GM12878 (cell line): ENCODE results near the gene C9orf50. TPM values are rescaled to one million over a fixed set of nuclear protein-coding genes. Genes with fewer than 3 reads are reported as not detected.

Experiments
- ATAC-seq: fragments of 200-7000 bp; cut with Tn5 transposase; 3 replicates; pipeline ENCODE4 v1.9.1; 2020; ENCODE audit warnings: mild to moderate bottlenecking, moderate library complexity
- BruUV-seq: library from RNA; stranded (reverse); fragments of 400-500 nt; replicated peaks from 2 replicates; lab custom pipeline; 2021; lab: Mats Ljungman, UMichigan
- CTCF ChIA-PET: fragments of 300-600 bp; sonication (Branson Sonifier 250); formaldehyde crosslinking; extraction: SDS; loops from one replicate; lab custom pipeline; 2021; ENCODE audit warnings: inconsistent platforms; lab: Yijun Ruan, JAX
- POLR2A ChIA-PET: fragments of 350-600 bp; formaldehyde crosslinking; extraction: SDS; loops from one replicate; lab custom pipeline; 2021; ENCODE audit warnings: inconsistent platforms; lab: Charles Lee
- RAD21 ChIA-PET: fragments of 300-600 bp; sonication (Branson Sonifier 250); formaldehyde crosslinking; loops from one replicate; lab custom pipeline; 2023; ENCODE audit warnings: antibody characterized with exemption; ENCODE audit not compliant: unreplicated experiment; lab: Charles Lee
- SMC1A ChIA-PET: fragments of 300-600 bp; sonication (Branson Sonifier 250); formaldehyde crosslinking; loops from one replicate; lab custom pipeline; 2023; ENCODE audit not compliant: unreplicated experiment, uncharacterized antibody; lab: Charles Lee
- DNase-seq: peaks from one replicate; pipeline ENCODE4 v3.0.0-alpha.2; 2011; ENCODE audit warnings: low read depth, low spot score
- FAIRE-seq: peaks from 3 replicates; lab custom pipeline; 2011; peaks lifted over from hg19 to GRCh38; lab: Jason Lieb, UNC
- H2AFZ ChIP-seq: 2 replicates; pipeline ENCODE4 v1.6.0; 2011; ENCODE audit warnings: low read depth, low read length, control low read depth; ENCODE audit not compliant: control insufficient read depth
- H3K27ac ChIP-seq: 2 replicates; pipeline ENCODE4 v1.5.1; 2011; ENCODE audit warnings: control low read depth; ENCODE audit not compliant: control insufficient read depth, insufficient read depth
- H3K27me3 ChIP-seq, 2 experiments: replicated peaks in 1 of 2; 2 replicates each; pipeline versions ENCODE4 v1.6.0 to v1.6.1; 2011; ENCODE audit warnings: low read length in 1 of 2; ENCODE audit not compliant: control insufficient read depth in 2 of 2, insufficient read depth in 2 of 2
- H3K36me3 ChIP-seq, 2 experiments: 2 replicates each; pipeline ENCODE4 v1.5.1; 2011; ENCODE audit warnings: low read length in 1 of 2; ENCODE audit not compliant: control insufficient read depth in 2 of 2, insufficient read depth in 2 of 2
- H3K4me1 ChIP-seq: 2 replicates; pipeline ENCODE4 v1.6.1; 2011; ENCODE audit warnings: mild to moderate bottlenecking, low read length, moderate library complexity, mixed read lengths; ENCODE audit not compliant: control insufficient read depth, insufficient read depth
- H3K4me2 ChIP-seq: 2 replicates; pipeline ENCODE4 v1.6.0; 2011; ENCODE audit warnings: control low read depth; ENCODE audit not compliant: control insufficient read depth, insufficient read depth
- H3K4me3 ChIP-seq: fragments of 200-600 bp; sonication (generic); 2 replicates; pipeline ENCODE4 v1.5.1; 2016
- H3K79me2 ChIP-seq: 2 replicates; pipeline ENCODE4 v1.6.0; 2011; ENCODE audit warnings: low read length; ENCODE audit not compliant: control insufficient read depth, insufficient read depth
- H3K9ac ChIP-seq: 2 replicates; pipeline ENCODE4 v1.8.0; 2011; ENCODE audit warnings: low read length, control low read depth, mixed read lengths; ENCODE audit not compliant: control insufficient read depth, insufficient read depth
- H3K9me3 ChIP-seq: replicated peaks from 3 replicates; pipeline ENCODE4 v1.5.1; 2011; ENCODE audit warnings: mild to moderate bottlenecking, low read length; ENCODE audit not compliant: control insufficient read depth, insufficient read depth
- H4K20me1 ChIP-seq: 2 replicates; pipeline ENCODE4 v1.6.0; 2011; ENCODE audit not compliant: control insufficient read depth, insufficient read depth
- TCF7 ChIP-seq: IDR thresholded peaks from 2 replicates; pipeline ENCODE4 v1.6.1; 2014; ENCODE audit warnings: antibody characterized with exemption, borderline replicate concordance
- ZNF207 ChIP-seq: fragments of 450-650 bp; IDR thresholded peaks from 2 replicates; pipeline ENCODE4 v1.6.1; 2014; ENCODE audit warnings: antibody characterized with exemption, mild to moderate bottlenecking, borderline replicate concordance
- ZNF24 ChIP-seq: fragments of 450-650 bp; IDR thresholded peaks from 2 replicates; pipeline ENCODE4 v1.6.1; 2017; ENCODE audit warnings: antibody characterized with exemption, mild to moderate bottlenecking
- WGBS: methylation state at CpG from one replicate; pipeline ENCODE4 v1.1.6; 2016; ENCODE audit warnings: low lambda C conversion rate; ENCODE audit not compliant: insufficient replicate concordance, insufficient coverage; ENCODE audit errors: missing lambda C conversion rate; 5-methylcytosine and 5-hydroxymethylcytosine counted together
- in situ Hi-C: fragments of 300-500 bp; cut with MboI; formaldehyde crosslinking; loops from 9 replicates; pipeline ENCODE4 v1.14.3; 2018; ENCODE audit warnings: mixed read lengths
- intact Hi-C: fragments of 100-400 bp; cut with micrococcal nuclease; formaldehyde crosslinking; loops from one replicate; pipeline ENCODE4 v1.14.2; 2022; ENCODE audit not compliant: unreplicated experiment
- polyA plus RNA-seq, 11 experiments: library from polyadenylated mRNA; depleted of rRNA in 4 of 11; unstranded in 6 of 11; stranded (reverse) in 5 of 11; fragments of >200 nt; fragmentation: Nextera tagmentation in 4 of 11; fragmentation: Illumina TruSeq in 1 of 11; extraction: Ambion mirVana in 4 of 11; extraction: Trizol in 1 of 11; gene quantifications; 1 replicate in 1 of 11; 2 replicates in 10 of 11; pipeline versions ENCODE4 v1.2.1 to v1.2.3, GENCODE V29; 2011 to 2016; ENCODE audit warnings: inconsistent platforms in 2 of 11, missing spikeins in 2 of 11, low read depth in 1 of 11
- total RNA-seq, 4 experiments: library from RNA; depleted of rRNA in 3 of 4; stranded (reverse); fragments of >200 nt in 3 of 4; fragmentation: Illumina TruSeq in 1 of 4; extraction: Trizol in 1 of 4; gene quantifications; 2 replicates each; pipeline versions ENCODE4 v1.2.1 to v1.2.3, GENCODE V29; 2013 to 2021
- TF ChIP-seq, protein P1 (sequence below): IDR thresholded peaks from 2 replicates; pipeline ENCODE4 v1.6.1; 2012; ENCODE audit warnings: low read depth, low read length, improper control_type of control experiment
- TF ChIP-seq, protein P2 (sequence below): IDR thresholded peaks from 2 replicates; pipeline ENCODE4 v1.6.1; 2011; ENCODE audit warnings: low read depth, low read length, improper control_type of control experiment, borderline replicate concordance

Gene C9orf50
- total and polyA plus RNA-seq, 10 of the 15 experiments (the other 5 are each of a cell fraction or from before 2014, with no cell fraction given), result not detected

DNA sequence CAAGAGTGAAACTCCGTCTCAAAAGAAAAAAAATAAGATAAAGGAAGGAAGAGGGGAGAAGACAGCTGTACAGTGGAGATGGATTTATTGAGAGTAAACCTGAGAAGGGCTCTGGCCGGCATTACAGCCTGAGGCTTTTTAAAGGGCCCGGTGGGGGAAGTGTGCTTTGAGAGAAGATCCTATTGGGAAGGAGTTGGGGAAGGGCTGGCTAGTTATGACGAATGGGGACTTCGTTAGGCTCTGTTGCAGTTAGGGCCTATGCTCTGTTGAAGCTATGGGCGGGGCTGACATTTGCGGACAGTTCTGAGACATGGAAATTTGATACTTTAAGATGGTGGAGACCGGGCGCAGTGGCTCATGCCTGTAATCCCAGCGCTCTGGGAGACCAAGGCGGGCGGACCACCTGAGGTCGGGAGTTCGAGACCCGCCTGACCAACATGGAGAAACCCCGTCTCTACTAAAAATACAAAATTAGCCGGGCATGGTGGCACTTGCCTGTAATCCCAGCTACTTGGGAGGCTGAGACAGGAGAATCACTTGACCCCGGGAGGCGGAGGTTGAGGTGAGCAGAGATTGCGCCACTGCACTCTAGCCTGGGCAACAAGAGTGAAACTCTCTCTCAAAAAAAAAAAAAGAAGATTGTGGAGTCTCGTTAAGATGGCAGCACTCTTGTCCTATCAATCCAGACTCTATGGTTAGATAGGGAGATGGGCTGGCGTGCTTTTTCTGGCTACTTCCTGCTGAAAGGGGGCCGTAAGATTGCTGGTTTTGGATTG, 33.2 kb downstream of the C9orf50 start:
- BruUV-seq, result no TSS peak
- no peak overlapping the region for H3K9ac ChIP-seq
- intact Hi-C loops, result no loop called here

DNA sequence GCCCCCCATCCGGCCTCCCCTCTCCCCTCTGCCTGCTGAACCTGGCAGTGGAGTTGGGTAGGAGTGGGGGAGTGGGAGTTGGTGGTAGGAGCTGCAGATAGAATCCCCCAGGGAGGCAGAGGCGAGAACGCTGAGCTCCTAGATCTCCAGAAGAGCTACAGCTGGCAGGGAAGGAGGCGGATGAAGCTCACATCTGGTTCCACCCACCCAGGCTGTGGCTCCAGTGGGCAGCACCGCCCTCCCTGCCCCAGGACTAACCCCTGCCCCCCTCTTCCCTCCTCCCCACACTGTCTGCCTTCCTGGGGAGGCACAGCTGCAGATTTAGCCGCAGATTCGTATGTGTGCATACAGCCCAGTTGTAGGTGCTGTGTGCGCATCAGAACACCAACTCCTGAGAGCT, 34.2 kb downstream of the C9orf50 start:
- H3K4me1 ChIP-seq, result peaks cover 33% of the 10 kb centered on the region
- no peaks in the 10 kb centered on the region for H3K36me3 ChIP-seq
- no peak overlapping the region for H3K4me3 ChIP-seq
- H2AFZ ChIP-seq, result peak overlapping the region; percentile 9
- POLR2A ChIA-PET, result interaction anchor here (0.6 to 1.7 kb wide), 4 partner anchors 10 to 798 kb away, joined by 3 to 11 read pairs (median 5); no protein-coding TSS in a partner anchor
- H3K9ac ChIP-seq, result no peak overlapping the region
- RAD21 ChIA-PET, result interaction anchor here (9.7 kb wide), 1 partner anchor 10 kb away, joined by 61 read pairs; no protein-coding TSS in a partner anchor
- intact Hi-C loops, result no loop called here
- SMC1A ChIA-PET, result interaction anchor here (11.0 kb wide), 1 partner anchor 10 kb away, joined by 75 read pairs; no protein-coding TSS in a partner anchor
- FAIRE-seq, result no peak
- H3K27ac ChIP-seq, result no peak overlapping the region
- 0 out of 2 replicates have a peak overlapping the region, but pooled peaks have one; percentile 9 for H3K4me2 ChIP-seq
- in situ Hi-C loops, result no loop called here
- CTCF ChIA-PET, result interaction anchor here (0.8 to 1.5 kb wide), 7 partner anchors 9 to 455 kb away, joined by 3 to 8 read pairs (median 3); no protein-coding TSS in a partner anchor
- no peaks in the 10 kb centered on the region for H3K79me2 ChIP-seq
- no peak for ATAC-seq
- no peak for DNase-seq
- no peak for TF ChIP-seq ZNF24
- no peak for TF ChIP-seq TCF7
- TF ChIP-seq, protein P1, sequence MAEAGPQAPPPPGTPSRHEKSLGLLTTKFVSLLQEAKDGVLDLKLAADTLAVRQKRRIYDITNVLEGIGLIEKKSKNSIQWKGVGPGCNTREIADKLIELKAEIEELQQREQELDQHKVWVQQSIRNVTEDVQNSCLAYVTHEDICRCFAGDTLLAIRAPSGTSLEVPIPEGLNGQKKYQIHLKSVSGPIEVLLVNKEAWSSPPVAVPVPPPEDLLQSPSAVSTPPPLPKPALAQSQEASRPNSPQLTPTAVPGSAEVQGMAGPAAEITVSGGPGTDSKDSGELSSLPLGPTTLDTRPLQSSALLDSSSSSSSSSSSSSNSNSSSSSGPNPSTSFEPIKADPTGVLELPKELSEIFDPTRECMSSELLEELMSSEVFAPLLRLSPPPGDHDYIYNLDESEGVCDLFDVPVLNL, result no peak
- TF ChIP-seq, protein P2, sequence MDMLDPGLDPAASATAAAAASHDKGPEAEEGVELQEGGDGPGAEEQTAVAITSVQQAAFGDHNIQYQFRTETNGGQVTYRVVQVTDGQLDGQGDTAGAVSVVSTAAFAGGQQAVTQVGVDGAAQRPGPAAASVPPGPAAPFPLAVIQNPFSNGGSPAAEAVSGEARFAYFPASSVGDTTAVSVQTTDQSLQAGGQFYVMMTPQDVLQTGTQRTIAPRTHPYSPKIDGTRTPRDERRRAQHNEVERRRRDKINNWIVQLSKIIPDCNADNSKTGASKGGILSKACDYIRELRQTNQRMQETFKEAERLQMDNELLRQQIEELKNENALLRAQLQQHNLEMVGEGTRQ, result no peak
- no peaks in the 10 kb centered on the region for H3K27me3 ChIP-seq
- BruUV-seq, result no TSS peak
- 68% methylated on average over 6 of the region's 8 CpGs for WGBS
- 0 out of 3 replicates have a peak, but pooled peaks cover 1% of the 10 kb centered on the region for H3K9me3 ChIP-seq
- H4K20me1 ChIP-seq, result no peaks in the 10 kb centered on the region

More for the DNA sequence above, 33.2 kb downstream of the C9orf50 start:
- Histone ChIP-seq H3K79me2 (no peaks in the 10 kb centered on the region), H2AFZ (no peak overlapping the region), H3K9me3 (0 out of 3 replicates have a peak, but pooled peaks cover 1% of the 10 kb centered on the region), H3K27ac (no peak overlapping the region), H3K27me3 (no peaks in the 10 kb centered on the region), H4K20me1 (no peaks in the 10 kb centered on the region), H3K4me1 (peaks cover 25% of the 10 kb centered on the region), H3K4me2 (no peak overlapping the region), H3K4me3 (no peak overlapping the region), H3K36me3 (no peaks in the 10 kb centered on the region)
- no peak for FAIRE-seq
- in situ Hi-C loops, result no loop called here
- 60% methylated on average over 23 of the region's 23 CpGs for WGBS
- SMC1A ChIA-PET, result interaction anchor here (11.0 kb wide), 1 partner anchor 9 kb away, joined by 75 read pairs; no protein-coding TSS in a partner anchor
- RAD21 ChIA-PET, result interaction anchor here (9.7 kb wide), 1 partner anchor 9 kb away, joined by 61 read pairs; no protein-coding TSS in a partner anchor
- CTCF ChIA-PET, result interaction anchor here (0.8 to 1.2 kb wide), 4 partner anchors 8 to 456 kb away, joined by 3 to 5 read pairs (median 4); no protein-coding TSS in a partner anchor
- ATAC-seq, result no peak
- DNase-seq, result no peak
- POLR2A ChIA-PET, result interaction anchor here (0.6 to 1.3 kb wide), 3 partner anchors 9 to 799 kb away, joined by 3 to 11 read pairs (median 7); no protein-coding TSS in a partner anchor
- no peak for TF ChIP-seq ZNF207
